GM12872 (cell line): ENCODE data around the gene NCKIPSD.

Experiments
- CTCF ChIP-seq: IDR thresholded peaks from 3 replicates; pipeline ENCODE4 v1.5.1; 2011; ENCODE audit warnings: low read depth, mild to moderate bottlenecking, low read length, moderate library complexity; ENCODE audit not compliant: insufficient read depth

NCKIPSD gene

GRCh38 chr3:48628277-48629017 is 57.3 kb downstream of the NCKIPSD start:
- no peak for TF ChIP-seq CTCF

DNA sequence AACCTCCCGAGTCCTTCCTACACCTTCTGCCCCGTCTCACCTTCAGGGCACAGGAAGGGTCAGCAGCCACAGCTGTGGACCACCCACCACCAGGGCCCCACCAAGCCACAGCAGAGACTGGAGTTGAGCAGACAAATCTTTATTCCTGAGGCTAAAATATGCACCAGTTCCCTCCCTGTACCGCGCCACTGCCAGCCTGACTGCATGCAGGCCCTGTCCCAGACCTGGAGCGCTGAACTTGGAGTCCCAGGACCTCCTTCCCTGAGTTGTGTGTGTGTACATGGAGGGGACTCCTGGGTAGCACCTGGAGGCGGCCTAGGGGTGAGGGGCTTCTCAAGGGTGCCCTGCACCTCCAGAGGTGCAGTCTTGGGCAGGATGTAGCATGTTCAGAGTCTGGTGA is 60.1 kb downstream of the NCKIPSD start:
- TF ChIP-seq CTCF = no peak

GRCh38 chr3:48624767-48625166 is 60.9 kb downstream of the NCKIPSD start:
- no peak for TF ChIP-seq CTCF

DNA sequence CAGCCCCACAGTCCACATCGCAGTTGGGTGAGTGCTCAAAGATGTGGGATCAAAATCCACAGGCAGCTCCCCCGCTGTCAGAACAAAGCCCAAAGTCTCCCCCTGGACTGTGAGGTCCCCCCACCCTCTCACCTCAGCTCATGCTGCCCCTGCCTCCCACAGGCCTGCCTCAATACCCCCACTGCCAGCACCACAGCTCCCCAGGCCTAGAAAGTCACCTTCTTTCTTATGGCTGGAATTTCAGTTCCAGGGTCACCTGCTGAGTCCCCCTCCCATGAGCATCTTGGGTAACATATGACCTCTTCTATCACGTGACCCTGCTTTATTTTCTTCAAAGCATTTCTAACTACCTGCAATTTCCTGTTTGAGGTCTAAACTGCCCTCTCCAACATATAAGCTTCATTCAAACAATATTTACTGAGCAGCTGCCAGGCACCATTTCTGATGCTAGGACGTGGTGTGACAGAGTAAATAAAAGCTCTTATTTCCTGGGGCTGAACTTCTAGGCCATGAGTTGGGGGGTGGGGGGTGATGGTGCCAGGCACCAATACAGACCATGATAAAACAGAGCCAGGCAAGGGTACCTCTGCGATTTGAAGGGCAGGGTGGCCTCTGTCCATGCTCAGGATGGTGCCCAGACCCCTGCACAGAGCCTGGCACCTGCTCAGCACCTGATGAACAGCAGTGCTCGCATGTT is 61.7 kb downstream of the NCKIPSD start:
- no peak for TF ChIP-seq CTCF
